CD4-positive, alpha-beta memory T cell (primary cell): ENCODE data around the gene TTC16. TPM values are rescaled to one million over a fixed set of nuclear protein-coding genes. Genes with fewer than 3 reads are reported as not detected.

Experiments
- CTCF ChIA-PET: fragments of 350-600 bp; sonication (Branson Sonifier 250); formaldehyde crosslinking; loops from one replicate; lab custom pipeline; 2021; ENCODE audit warnings: inconsistent platforms; ENCODE audit not compliant: partially characterized antibody; lab: Charles Lee
- POLR2A ChIA-PET: fragments of 350-600 bp; sonication (Branson Sonifier 250); formaldehyde crosslinking; loops from one replicate; lab custom pipeline; 2021; ENCODE audit not compliant: partially characterized antibody; lab: Charles Lee
- DNase-seq, 5 donors: peaks; one replicate each; pipeline versions ENCODE4 v3.0.0 to v3.0.0-alpha.2; 2020 to 2022; ENCODE audit warnings: mixed read lengths in 1 of 5
- H3K27ac ChIP-seq: one replicate; pipeline ENCODE4 v1.7.0; 2013; ENCODE audit warnings: low read depth, low read length
- H3K27me3 ChIP-seq: 2 replicates; pipeline ENCODE4 v1.7.0; 2013; ENCODE audit warnings: mild to moderate bottlenecking, low read length, moderate library complexity; ENCODE audit not compliant: insufficient read depth
- H3K36me3 ChIP-seq: 2 replicates; pipeline ENCODE4 v1.7.0; 2013; ENCODE audit warnings: mild to moderate bottlenecking, low read length, moderate library complexity; ENCODE audit not compliant: insufficient read depth
- H3K4me1 ChIP-seq: 2 replicates; pipeline ENCODE4 v1.7.0; 2013; ENCODE audit warnings: mild to moderate bottlenecking, low read length, moderate library complexity; ENCODE audit not compliant: insufficient read depth
- H3K4me3 ChIP-seq, 2 donors: one replicate each; pipeline ENCODE4 v1.7.0; 2013; ENCODE audit warnings: low read length in 2 of 2, mild to moderate bottlenecking in 1 of 2
- H3K9me3 ChIP-seq, 2 donors: one replicate each; pipeline ENCODE4 v1.7.0; 2013; ENCODE audit warnings: low read length in 2 of 2, control low read depth in 1 of 2; ENCODE audit not compliant: control insufficient read depth in 1 of 2
- H3K27ac Mint-ChIP-seq, 7 donors: one replicate each; pipeline ENCODE4 v1.8.0; 2020 to 2021; ENCODE audit warnings: mixed read lengths in 7 of 7, mild to moderate bottlenecking in 6 of 7, inconsistent platforms in 3 of 7, moderate library complexity in 3 of 7
- H3K27me3 Mint-ChIP-seq, 2 donors: one replicate each; pipeline ENCODE4 v1.8.0; 2020 to 2021; ENCODE audit warnings: mixed read lengths in 2 of 2
- H3K36me3 Mint-ChIP-seq, 2 donors: one replicate each; pipeline ENCODE4 v1.8.0; 2020 to 2021; ENCODE audit warnings: mixed read lengths in 2 of 2, inconsistent platforms in 1 of 2, mild to moderate bottlenecking in 1 of 2
- H3K4me1 Mint-ChIP-seq, 4 donors: one replicate each; pipeline ENCODE4 v1.8.0; 2020 to 2021; ENCODE audit warnings: mixed read lengths in 4 of 4, mild to moderate bottlenecking in 1 of 4
- H3K4me3 Mint-ChIP-seq, 8 donors: one replicate each; pipeline ENCODE4 v1.8.0; 2020 to 2021; ENCODE audit warnings: mixed read lengths in 8 of 8, mild to moderate bottlenecking in 7 of 8, moderate library complexity in 6 of 8, inconsistent platforms in 3 of 8
- H3K9me3 Mint-ChIP-seq, 8 donors: one replicate each; pipeline ENCODE4 v1.8.0; 2020 to 2021; ENCODE audit warnings: mixed read lengths in 8 of 8, mild to moderate bottlenecking in 5 of 8, inconsistent platforms in 3 of 8, moderate library complexity in 1 of 8
- intact Hi-C: fragments of 100-400 bp; cut with micrococcal nuclease; formaldehyde crosslinking; loops from one replicate; pipeline ENCODE4 v1.15.1; 2023
- polyA plus RNA-seq, 2 donors: library from polyadenylated mRNA; unstranded; fragments of 300-500 nt; fragmentation: Illumina TruSeq; gene quantifications; one replicate each; pipeline ENCODE4 v1.2.3, GENCODE V29; 2021
- total RNA-seq, 2 experiments: library from RNA; stranded (reverse); gene quantifications; one replicate each; pipeline ENCODE4 v1.2.3, GENCODE V29; 2021

Gene TTC16
- total and polyA plus RNA-seq, 4 experiments from 2014 or later: 0.09 to 2.6 (median 2.1) TPM

DNA sequence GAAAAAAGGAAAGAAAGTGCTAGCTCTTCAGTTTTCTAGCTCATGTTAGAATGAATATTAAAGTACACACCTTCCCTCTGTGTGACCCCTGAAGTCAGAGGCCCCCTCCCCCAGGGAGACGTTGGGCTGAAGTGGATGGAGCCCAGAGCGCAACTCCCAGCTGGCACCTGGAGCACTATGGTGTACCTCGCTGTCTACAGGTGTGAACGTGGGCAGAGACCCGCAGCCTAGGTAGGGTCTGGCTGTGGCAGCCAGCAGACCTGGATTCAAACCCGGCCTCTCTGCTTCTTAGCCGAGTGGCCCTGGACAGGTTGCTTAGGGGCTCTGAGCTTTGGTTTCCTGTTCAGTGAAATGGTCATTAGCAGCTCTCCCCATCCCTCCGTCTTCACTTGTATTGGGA is 12.9 kb downstream of the TTC16 start:
- no peak overlapping the region for H3K4me3 Mint-ChIP-seq
- POLR2A ChIA-PET: no interaction called here
- H3K4me3 ChIP-seq: no peak overlapping the region
- peaks cover 0 to 4% (median 3%) of the 10 kb centered on the region in 4 donors for H3K4me1 Mint-ChIP-seq
- H3K27ac Mint-ChIP-seq: peak overlapping the region in 1 of 7 donors; percentile 59
- peaks cover 0 to 9% of the 10 kb centered on the region in 2 donors for H3K36me3 Mint-ChIP-seq
- intact Hi-C loops: no loop called here
- H3K27me3 ChIP-seq: no peaks in the 10 kb centered on the region
- H3K36me3 ChIP-seq: peaks cover 6% of the 10 kb centered on the region
- H3K4me1 ChIP-seq: peaks cover 2% of the 10 kb centered on the region
- no peaks in the 10 kb centered on the region for H3K27me3 Mint-ChIP-seq
- H3K9me3 Mint-ChIP-seq: no peaks in the 10 kb centered on the region
- no peak overlapping the region for H3K27ac ChIP-seq
- CTCF ChIA-PET: interaction anchor here (1.3 to 2.5 kb wide), 2 partner anchors 13 to 139 kb away, joined by 3 to 14 read pairs; partner anchors contain the start of genes PTRH1 and TTC16
- H3K9me3 ChIP-seq: no peaks in the 10 kb centered on the region
- DNase-seq: no peak

DNA sequence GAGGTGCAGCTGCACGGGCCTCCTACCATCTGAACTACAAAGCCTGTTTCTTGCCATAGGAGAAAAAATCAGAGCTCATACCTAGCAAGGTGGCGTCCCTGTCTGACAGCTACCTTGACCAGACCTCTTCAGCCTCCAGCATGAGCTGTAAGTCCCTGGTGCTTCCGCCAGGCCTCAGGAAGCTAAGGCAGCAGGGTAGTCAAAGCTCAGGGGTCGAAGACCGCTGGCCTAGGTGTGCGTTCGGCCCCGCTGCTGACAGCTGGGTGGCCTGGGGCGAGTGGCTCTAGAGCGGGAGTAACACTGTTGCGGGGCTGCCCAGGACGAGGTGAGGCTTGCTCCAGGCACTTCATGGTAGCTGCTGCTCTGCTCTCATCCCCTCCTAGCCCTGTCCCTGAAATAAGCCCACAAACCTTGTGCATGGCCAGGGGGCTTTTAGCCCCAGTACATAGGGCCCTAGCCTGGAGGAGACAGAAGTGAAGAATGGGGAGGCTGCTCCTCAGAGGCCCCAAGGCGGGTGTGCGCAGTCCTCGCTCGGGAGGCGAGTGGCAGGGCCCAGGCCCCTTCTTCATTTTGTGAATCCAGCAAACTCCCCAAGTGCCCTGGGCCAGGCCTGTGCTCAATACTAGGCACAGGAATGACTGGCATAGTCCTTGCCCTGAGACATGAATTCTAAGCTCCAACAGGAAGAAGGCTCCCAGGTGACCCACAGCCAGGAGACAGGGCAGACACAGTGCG is 13.8 kb downstream of the TTC16 start:
- H3K27ac ChIP-seq: no peak overlapping the region
- H3K4me1 Mint-ChIP-seq: peaks cover 2 to 11% (median 9%) of the 10 kb centered on the region in 4 donors
- H3K4me3 ChIP-seq: no peak overlapping the region
- H3K27me3 ChIP-seq: no peaks in the 10 kb centered on the region
- peaks cover 0 to 9% of the 10 kb centered on the region in 2 donors for H3K36me3 Mint-ChIP-seq
- peaks cover 10% of the 10 kb centered on the region for H3K4me1 ChIP-seq
- H3K9me3 Mint-ChIP-seq: no peaks in the 10 kb centered on the region
- intact Hi-C loops: loop anchor here (10.0 kb wide), 2 partner anchors 395 to 505 kb away; partner anchors contain the start of gene PTGES2
- ChIA-PET POLR2A (interaction anchor here (1.4 kb wide), 1 partner anchor 14 kb away, joined by 6 read pairs; the partner anchor contains the start of genes PTRH1 and TTC16), CTCF (interaction anchor here (1.3 to 2.5 kb wide), 2 partner anchors 14 to 140 kb away, joined by 3 to 14 read pairs; partner anchors contain the start of genes PTRH1 and TTC16)
- peak overlapping the region in 2 of 7 donors; percentile 34 to 60 for H3K27ac Mint-ChIP-seq
- H3K27me3 Mint-ChIP-seq: no peaks in the 10 kb centered on the region
- no peak overlapping the region for H3K4me3 Mint-ChIP-seq
- DNase-seq: no peak
- H3K9me3 ChIP-seq: no peaks in the 10 kb centered on the region
- H3K36me3 ChIP-seq: peaks cover 6% of the 10 kb centered on the region

DNA sequence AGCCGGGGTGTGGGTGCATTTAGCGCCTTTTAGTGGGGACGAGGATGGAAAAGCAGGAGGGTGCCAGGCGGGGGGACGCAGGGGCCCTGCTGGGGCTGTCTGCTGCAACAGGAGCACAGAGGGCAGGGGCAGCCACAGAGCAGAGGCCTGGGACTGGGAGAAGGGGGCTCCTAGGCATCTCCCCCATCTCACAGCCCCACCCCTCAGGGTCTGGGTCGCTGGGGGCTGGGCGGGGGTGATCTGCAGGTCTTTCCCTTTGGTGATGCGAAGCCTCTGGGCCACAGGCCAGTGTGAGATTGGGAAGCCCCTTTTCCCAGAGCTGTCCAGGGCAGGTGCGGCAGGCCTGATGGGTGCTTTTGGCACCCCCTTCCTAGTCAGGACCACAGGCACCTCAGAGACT is 14.4 kb downstream of the TTC16 start:
- ChIA-PET POLR2A (interaction anchor here (1.4 kb wide), 1 partner anchor 14 kb away, joined by 6 read pairs; the partner anchor contains the start of genes PTRH1 and TTC16), CTCF (interaction anchor here (2.5 kb wide), 1 partner anchor 141 kb away, joined by 14 read pairs; no protein-coding TSS in a partner anchor)
- Histone ChIP-seq H3K27me3 (no peaks in the 10 kb centered on the region), H3K9me3 (no peaks in the 10 kb centered on the region), H3K4me3 (no peak overlapping the region), H3K27ac (no peak overlapping the region), H3K4me1 (peaks cover 12% of the 10 kb centered on the region), H3K36me3 (peaks cover 6% of the 10 kb centered on the region)
- DNase-seq: no peak
- Mint-ChIP-seq H3K4me1 (peaks cover 2 to 14% (median 11%) of the 10 kb centered on the region in 4 donors), H3K4me3 (no peak overlapping the region), H3K36me3 (peaks cover 0 to 10% of the 10 kb centered on the region in 2 donors), H3K27ac (peak overlapping the region in 1 of 7 donors; percentile 63), H3K9me3 (peaks cover 0 to under 1% (median 0%) of the 10 kb centered on the region in 8 donors), H3K27me3 (no peaks in the 10 kb centered on the region)
- intact Hi-C loops: loop anchor here (10.0 kb wide), 2 partner anchors 395 to 505 kb away; partner anchors contain the start of gene PTGES2

DNA sequence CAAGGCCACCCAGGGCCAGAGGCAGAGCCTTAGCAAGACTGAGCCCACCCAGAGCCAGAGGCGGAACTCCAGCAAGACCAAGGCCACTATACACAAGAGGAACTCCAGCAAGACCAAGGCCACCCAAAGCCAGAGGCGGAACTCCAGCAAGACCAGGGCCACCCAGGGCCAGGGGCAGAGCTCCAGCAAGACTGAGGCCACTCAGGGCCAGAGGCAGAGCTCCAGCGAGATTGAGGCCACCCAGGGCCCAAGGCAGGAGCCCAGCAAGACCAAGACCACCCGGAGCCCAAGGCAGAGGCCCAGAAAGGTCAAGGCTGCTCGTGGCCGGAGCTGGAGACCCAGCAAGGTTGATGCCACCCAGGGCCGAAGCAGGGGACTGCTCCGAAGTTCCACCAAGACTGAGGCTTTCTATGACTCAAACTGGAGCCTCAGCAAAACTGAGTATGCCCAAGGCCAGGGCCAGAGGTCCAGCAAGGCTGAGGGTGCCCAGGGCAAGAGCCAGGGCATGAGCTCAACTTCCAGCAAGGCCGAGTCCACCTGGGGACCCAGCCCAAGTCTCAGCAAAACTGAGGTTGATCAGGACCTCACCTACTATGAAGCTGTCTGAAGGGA is 15.0 kb downstream of the TTC16 start:
- Histone ChIP-seq H3K36me3 (peaks cover 6% of the 10 kb centered on the region), H3K27ac (no peak overlapping the region), H3K4me3 (no peak overlapping the region), H3K4me1 (peaks cover 17% of the 10 kb centered on the region), H3K9me3 (no peaks in the 10 kb centered on the region), H3K27me3 (no peaks in the 10 kb centered on the region)
- CTCF ChIA-PET: interaction anchor here (1.3 to 5.3 kb wide), 2 partner anchors 139 to 141 kb away, joined by 5 to 85 read pairs; no protein-coding TSS in a partner anchor
- Mint-ChIP-seq H3K4me1 (peaks cover 7 to 20% (median 16%) of the 10 kb centered on the region in 4 donors), H3K27ac (peak overlapping the region in 1 of 7 donors; percentile 63), H3K27me3 (no peaks in the 10 kb centered on the region), H3K4me3 (no peak overlapping the region), H3K9me3 (peaks cover 0 to 2% (median 0%) of the 10 kb centered on the region in 8 donors), H3K36me3 (peaks cover 0 to 12% of the 10 kb centered on the region in 2 donors)
- DNase-seq: no peak
- intact Hi-C loops: loop anchor here (10.0 kb wide), 2 partner anchors 394 to 506 kb away; partner anchors contain the start of gene PTGES2
- POLR2A ChIA-PET: interaction anchor here (0.9 to 1.4 kb wide), 3 partner anchors 15 to 280 kb away, joined by 3 to 6 read pairs (median 3); partner anchors contain the start of genes LRSAM1, PTRH1, RPL12 and TTC16

DNA sequence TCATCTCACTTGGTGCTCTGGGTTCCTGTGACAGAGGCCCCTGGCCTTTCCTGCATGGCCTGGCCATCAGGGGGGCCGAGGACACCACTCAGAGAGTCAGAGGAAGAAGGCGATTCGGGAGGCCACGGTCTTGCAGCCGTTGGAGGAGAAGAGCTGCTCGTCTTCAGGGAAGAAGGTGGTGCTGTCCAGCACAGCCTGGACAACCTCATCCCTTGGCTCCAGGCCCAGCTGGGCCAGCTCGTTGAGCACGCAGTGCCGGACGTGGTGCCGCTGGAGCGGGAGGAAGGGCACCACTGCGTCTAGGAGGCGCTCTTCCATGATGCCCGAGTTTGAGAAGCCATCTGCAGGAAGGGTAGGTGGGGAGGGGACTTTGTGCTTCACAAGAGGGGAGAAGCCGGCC is 16.1 kb downstream of the TTC16 start:
- DNase-seq: no peak
- Mint-ChIP-seq H3K9me3 (peaks cover 0 to 2% (median 0%) of the 10 kb centered on the region in 8 donors), H3K27me3 (no peaks in the 10 kb centered on the region), H3K4me1 (peaks cover 7 to 24% (median 18%) of the 10 kb centered on the region in 4 donors), H3K4me3 (no peak overlapping the region), H3K36me3 (peaks cover 0 to 12% of the 10 kb centered on the region in 2 donors), H3K27ac (peak overlapping the region in 1 of 7 donors; percentile 29)
- no peaks in the 10 kb centered on the region for H3K9me3 ChIP-seq
- H3K27me3 ChIP-seq: no peaks in the 10 kb centered on the region
- H3K36me3 ChIP-seq: peaks cover 6% of the 10 kb centered on the region
- intact Hi-C loops: loop anchor here (10.0 kb wide), 2 partner anchors 393 to 507 kb away; partner anchors contain the start of gene PTGES2
- no peak overlapping the region for H3K27ac ChIP-seq
- ChIA-PET CTCF (interaction anchor here (1.3 to 6.1 kb wide), 4 partner anchors 24 to 190 kb away, joined by 4 to 85 read pairs (median 36); no protein-coding TSS in a partner anchor), POLR2A (interaction anchor here (0.9 to 1.2 kb wide), 3 partner anchors 39 to 281 kb away, joined by 3 read pairs; partner anchors contain the start of genes LRSAM1 and RPL12)
- H3K4me3 ChIP-seq: no peak overlapping the region
- peaks cover 18% of the 10 kb centered on the region for H3K4me1 ChIP-seq

DNA sequence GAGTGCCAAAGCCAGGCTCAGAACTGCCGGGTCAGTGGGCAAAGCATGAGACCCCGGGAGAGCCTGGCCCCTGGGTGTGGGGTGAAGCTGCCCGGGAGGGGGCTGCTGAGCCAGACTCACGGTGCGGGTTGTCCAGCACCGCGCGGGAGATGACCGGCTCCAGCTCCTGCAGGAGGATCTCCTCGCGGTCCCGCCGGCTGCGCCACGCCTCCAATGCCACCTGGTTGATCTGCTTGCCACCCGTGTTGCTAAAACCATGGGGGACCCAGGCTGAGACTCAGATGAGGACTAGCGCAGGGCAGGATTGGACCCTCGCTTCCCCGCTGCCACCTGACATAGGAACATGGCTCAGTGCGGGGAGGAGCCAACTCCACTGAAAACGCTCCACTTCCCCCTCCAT is 16.6 kb downstream of the TTC16 start:
- Mint-ChIP-seq H3K4me1 (peaks cover 7 to 27% (median 18%) of the 10 kb centered on the region in 4 donors), H3K9me3 (peaks cover 0 to 2% (median 0%) of the 10 kb centered on the region in 8 donors), H3K27me3 (no peaks in the 10 kb centered on the region), H3K36me3 (peaks cover 0 to 15% of the 10 kb centered on the region in 2 donors), H3K4me3 (peak overlapping the region in 1 of 8 donors; percentile 21), H3K27ac (no peak overlapping the region)
- ChIA-PET CTCF (interaction anchor here (1.1 to 6.1 kb wide), 5 partner anchors 9 to 189 kb away, joined by 3 to 85 read pairs (median 4); no protein-coding TSS in a partner anchor), POLR2A (interaction anchor here (0.9 to 3.8 kb wide), 3 partner anchors 15 to 53 kb away, joined by 3 to 39 read pairs (median 3); partner anchors contain the start of genes CDK9, PTRH1 and TTC16)
- peaks cover 18% of the 10 kb centered on the region for H3K4me1 ChIP-seq
- peaks cover 6% of the 10 kb centered on the region for H3K36me3 ChIP-seq
- intact Hi-C loops: loop anchor here (10.0 kb wide), 2 partner anchors 392 to 508 kb away; partner anchors contain the start of gene PTGES2
- no peaks in the 10 kb centered on the region for H3K27me3 ChIP-seq
- no peak overlapping the region for H3K27ac ChIP-seq
- DNase-seq: peak in 1 of 5 donors; percentile 14
- H3K4me3 ChIP-seq: no peak overlapping the region
- no peaks in the 10 kb centered on the region for H3K9me3 ChIP-seq
